ENCODE results near the gene RBAK. TPM values are rescaled to one million over a fixed set of nuclear protein-coding genes. Genes with fewer than 3 reads are reported as not detected.
"Not testable (repeated sequence)": the region's sequence is repeated elsewhere in the genome, so short reads cannot be mapped to it uniquely, and the experiment has no call there.

RBAK gene
- polyA plus RNA-seq, 3 donors = 0.74 to 3.3 (median 1.8) TPM

DNA sequence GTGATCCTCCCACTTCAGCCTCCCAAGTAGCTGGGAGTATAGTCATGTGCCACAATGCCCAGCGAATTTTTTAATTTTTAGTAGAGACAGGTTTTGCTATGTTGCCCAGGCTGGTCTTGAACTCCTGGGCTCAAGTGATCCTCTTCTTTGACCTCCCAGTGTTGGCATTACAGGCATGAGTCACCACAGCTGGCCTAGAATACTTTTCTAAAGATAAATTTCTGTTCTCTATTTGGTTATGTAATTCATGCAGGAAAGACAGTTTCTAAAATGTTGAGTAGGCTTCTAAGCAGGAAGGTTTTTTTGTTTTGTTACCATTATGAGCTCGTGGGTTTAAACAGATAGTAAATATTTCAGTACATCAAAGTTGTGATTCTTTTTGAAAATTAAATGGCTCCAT lies 5.0 kb downstream of the RBAK start:
- Mint-ChIP-seq H3K27ac (no peak overlapping the region), H3K4me1 (peaks cover 15% of the 10 kb centered on the region), H3K27me3 (ENCODE audit: low read depth in 3 of 3) (peaks cover 0 to 1% (median 0%) of the 10 kb centered on the region in 3 donors), H3K9me3 (peaks cover 11 to 43% (median 39%) of the 10 kb centered on the region in 7 donors), H3K36me3 (peaks cover 63 to 76% of the 10 kb centered on the region in 2 donors), H3K4me3 (no peak overlapping the region)
- WGBS (ENCODE audit: insufficient coverage) = no CpG with 5 or more reads among the region's 2 CpGs
- Histone ChIP-seq H3K4me2 (replicated peaks; ENCODE audit: extremely low read depth, low read length, poor library complexity, severe bottlenecking) (no peak overlapping the region), H3K4me3 (replicated peaks in 1 of 3; ENCODE audit: low read depth in 2 of 3, low read length in 3 of 3) (no peak overlapping the region), H3K36me3 (replicated peaks in 1 of 2; ENCODE audit: control insufficient read depth in 1 of 2, insufficient read depth in 2 of 2, low read length in 2 of 2) (peaks cover 20 to 72% of the 10 kb centered on the region in 2 donors), H3K27ac (ENCODE audit: low read depth in 1 of 2, low read length in 2 of 2) (no peak overlapping the region), H2AFZ (ENCODE audit: insufficient read depth, low read depth, low read length, poor library complexity, severe bottlenecking) (no peak overlapping the region), H3K27me3 (ENCODE audit: control insufficient read depth in 2 of 2, insufficient read depth in 2 of 2, low read length in 2 of 2) (no peaks in the 10 kb centered on the region), H4K20me1 (ENCODE audit: insufficient read depth, low read length) (no peaks in the 10 kb centered on the region), H3K9me3 (replicated peaks in 1 of 2; ENCODE audit: control insufficient read depth in 1 of 2, insufficient read depth in 1 of 2, low read length in 2 of 2) (peaks cover 17 to 37% of the 10 kb centered on the region in 2 donors), H3K9ac (ENCODE audit: insufficient read depth, low read length, poor library complexity, severe bottlenecking) (no peak overlapping the region), H3K79me2 (ENCODE audit: insufficient read depth, low read length) (peaks cover 33% of the 10 kb centered on the region), H3K4me1 (ENCODE audit: control insufficient read depth in 1 of 2, insufficient read depth in 2 of 2, low read length in 2 of 2) (peaks cover 8 to 12% of the 10 kb centered on the region in 2 donors)
- intact Hi-C loops (cut with micrococcal nuclease) = no loop called here
- TF ChIP-seq, protein P1, sequence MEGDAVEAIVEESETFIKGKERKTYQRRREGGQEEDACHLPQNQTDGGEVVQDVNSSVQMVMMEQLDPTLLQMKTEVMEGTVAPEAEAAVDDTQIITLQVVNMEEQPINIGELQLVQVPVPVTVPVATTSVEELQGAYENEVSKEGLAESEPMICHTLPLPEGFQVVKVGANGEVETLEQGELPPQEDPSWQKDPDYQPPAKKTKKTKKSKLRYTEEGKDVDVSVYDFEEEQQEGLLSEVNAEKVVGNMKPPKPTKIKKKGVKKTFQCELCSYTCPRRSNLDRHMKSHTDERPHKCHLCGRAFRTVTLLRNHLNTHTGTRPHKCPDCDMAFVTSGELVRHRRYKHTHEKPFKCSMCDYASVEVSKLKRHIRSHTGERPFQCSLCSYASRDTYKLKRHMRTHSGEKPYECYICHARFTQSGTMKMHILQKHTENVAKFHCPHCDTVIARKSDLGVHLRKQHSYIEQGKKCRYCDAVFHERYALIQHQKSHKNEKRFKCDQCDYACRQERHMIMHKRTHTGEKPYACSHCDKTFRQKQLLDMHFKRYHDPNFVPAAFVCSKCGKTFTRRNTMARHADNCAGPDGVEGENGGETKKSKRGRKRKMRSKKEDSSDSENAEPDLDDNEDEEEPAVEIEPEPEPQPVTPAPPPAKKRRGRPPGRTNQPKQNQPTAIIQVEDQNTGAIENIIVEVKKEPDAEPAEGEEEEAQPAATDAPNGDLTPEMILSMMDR (IDR thresholded peaks at IDR 0.05) = no peak
- no peak for DNase-seq

DNA sequence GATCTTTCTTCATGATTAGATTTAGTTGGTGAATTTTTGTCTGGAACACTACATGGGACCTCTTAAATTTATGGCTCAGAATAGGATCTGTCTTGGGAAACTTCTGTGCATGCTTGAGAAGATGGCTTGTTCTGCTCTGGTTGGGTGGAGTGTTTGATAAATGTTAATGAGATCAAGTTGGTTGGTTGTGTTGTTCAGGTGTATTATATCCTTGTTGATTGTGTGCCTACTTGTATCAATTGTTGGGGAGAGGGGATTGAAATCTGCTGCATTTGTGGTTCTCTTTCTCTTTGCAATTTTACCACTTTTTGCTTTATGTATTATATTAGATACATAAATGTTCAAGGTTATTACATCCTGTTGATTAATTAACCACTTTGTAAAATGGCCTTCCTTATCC lies 6.1 kb downstream of the RBAK start:
- H3K79me2 ChIP-seq (ENCODE audit: insufficient read depth, low read length) = peaks cover 26% of the 10 kb centered on the region
- H3K4me1 Mint-ChIP-seq; H3K27me3 ChIP-seq (ENCODE audit: control insufficient read depth in 2 of 2, insufficient read depth in 2 of 2, low read length in 2 of 2); H3K27me3 Mint-ChIP-seq (ENCODE audit: low read depth in 3 of 3); H2AFZ ChIP-seq (ENCODE audit: insufficient read depth, low read depth, low read length, poor library complexity, severe bottlenecking); H3K4me2 ChIP-seq (replicated peaks; ENCODE audit: extremely low read depth, low read length, poor library complexity, severe bottlenecking); H3K4me3 ChIP-seq (replicated peaks in 1 of 3; ENCODE audit: low read depth in 2 of 3, low read length in 3 of 3); H3K9ac ChIP-seq (ENCODE audit: insufficient read depth, low read length, poor library complexity, severe bottlenecking); H3K27ac Mint-ChIP-seq; DNase-seq; H3K4me3 Mint-ChIP-seq; H3K27ac ChIP-seq (ENCODE audit: low read depth in 1 of 2, low read length in 2 of 2); H3K4me1 ChIP-seq (ENCODE audit: control insufficient read depth in 1 of 2, insufficient read depth in 2 of 2, low read length in 2 of 2); intact Hi-C loops (cut with micrococcal nuclease); H4K20me1 ChIP-seq (ENCODE audit: insufficient read depth, low read length): not testable (repeated sequence)
- peaks cover 25 to 37% of the 10 kb centered on the region in 2 donors for H3K9me3 ChIP-seq (replicated peaks in 1 of 2; ENCODE audit: control insufficient read depth in 1 of 2, insufficient read depth in 1 of 2, low read length in 2 of 2)
- Mint-ChIP-seq H3K36me3 (peaks cover 69 to 86% of the 10 kb centered on the region in 2 donors), H3K9me3 (peaks cover 11 to 51% (median 43%) of the 10 kb centered on the region in 7 donors)
- H3K36me3 ChIP-seq (replicated peaks in 1 of 2; ENCODE audit: control insufficient read depth in 1 of 2, insufficient read depth in 2 of 2, low read length in 2 of 2) = peaks cover 23 to 82% of the 10 kb centered on the region in 2 donors
